Gastrocnemius medialis (tissue), 4 donors: Measurements from ENCODE around the gene SPEG. TPM values are rescaled to one million over a fixed set of nuclear protein-coding genes. Genes with fewer than 3 reads are reported as not detected.

ENCODE experiments used
- ATAC-seq, 2 donors: fragments of 150-250 bp; one replicate each; pipeline ENCODE4 v1.9.1; 2016
- DNase-seq, 2 donors: peaks; one replicate each; pipeline ENCODE4 v3.0.0-alpha.2; 2019
- H3K27ac ChIP-seq, 4 donors: fragments of 200-600 bp; sonication (generic); 1 replicate in 1 of 4; 2 replicates in 3 of 4; pipeline ENCODE4 v1.5.1; 2016 to 2018; ENCODE audit warnings: mild to moderate bottlenecking in 2 of 4, moderate library complexity in 1 of 4
- H3K27me3 ChIP-seq, 3 donors: fragments of 200-600 bp; sonication (generic) in 2 of 3; 1 replicate in 1 of 3; 2 replicates in 2 of 3; pipeline versions ENCODE4 v1.5.1 to v1.6.0; 2016 to 2019; ENCODE audit warnings: mild to moderate bottlenecking in 1 of 3, moderate library complexity in 1 of 3
- H3K36me3 ChIP-seq, 2 donors: fragments of 200-600 bp; sonication (generic) in 1 of 2; one replicate each; pipeline ENCODE4 v1.5.1; 2017 to 2018
- H3K4me1 ChIP-seq, 2 donors: fragments of 200-600 bp; sonication (generic) in 1 of 2; one replicate each; pipeline ENCODE4 v1.5.1; 2016 to 2017; ENCODE audit warnings: mild to moderate bottlenecking in 2 of 2
- H3K4me3 ChIP-seq, 4 donors: fragments of 200-600 bp; sonication (generic) in 3 of 4; 1 replicate in 1 of 4; 2 replicates in 3 of 4; pipeline ENCODE4 v1.5.1; 2016 to 2019; ENCODE audit warnings: mild to moderate bottlenecking in 2 of 4
- H3K9me3 ChIP-seq, 3 donors: fragments of 200-600 bp; sonication (generic) in 2 of 3; 1 replicate in 1 of 3; 2 replicates in 2 of 3; pipeline ENCODE4 v1.5.1; 2016 to 2019
- POLR2A ChIP-seq, 2 donors: fragments of 450-650 bp; IDR thresholded peaks; one replicate each; pipeline ENCODE4 v1.6.1; 2017; ENCODE audit warnings: antibody characterized with exemption in 2 of 2, mild to moderate bottlenecking in 2 of 2, moderate library complexity in 2 of 2
- in situ Hi-C, 4 donors: fragments of 200-750 bp; cut with MboI; loops; one replicate each; pipeline versions ENCODE4 v1.15.0 to v1.8.0; 2017; ENCODE audit warnings: low sequenced_read_pairs in 4 of 4
- intact Hi-C: fragments of 100-400 bp; cut with DNase I; formaldehyde crosslinking; loops from one replicate; pipeline ENCODE4 v1.15.1; 2023; ENCODE audit warnings: low total_unique reads
- total RNA-seq, 4 donors: library from RNA; depleted of rRNA; stranded (reverse); fragments of >200 nt; gene quantifications; one replicate each; pipeline versions ENCODE4 v1.1.0 to v1.2.3, GENCODE V29; 2016
- TF ChIP-seq, protein P1 (sequence below), 5 experiments: fragments of 450-650 bp in 3 of 5; fragments of 200-600 bp in 2 of 5; sonication (generic) in 2 of 5; IDR thresholded peaks in 4 of 5; conservative IDR thresholded peaks in 1 of 5; 1 replicate in 4 of 5; 2 replicates in 1 of 5; pipeline ENCODE4 v1.5.1; 2016 to 2019; ENCODE audit warnings: antibody characterized with exemption in 5 of 5, mild to moderate bottlenecking in 3 of 5, moderate library complexity in 3 of 5

The SPEG gene
- total RNA-seq, 4 donors from 2014 or later = 104 to 387 (median 222) TPM

GRCh38 chr2:219499555-219499954, 64.9 kb downstream of the SPEG start:
- no peaks in the 10 kb centered on the region for H3K9me3 ChIP-seq
- H3K36me3 ChIP-seq = peaks cover 0 to 30% of the 10 kb centered on the region in 2 donors
- H3K27me3 ChIP-seq = no peaks in the 10 kb centered on the region
- H3K4me1 ChIP-seq = peaks cover 39 to 46% of the 10 kb centered on the region in 2 donors
- H3K4me3 ChIP-seq = peak overlapping the region in 3 of 4 donors; percentile 66 to 87 (median 70)
- no peak for TF ChIP-seq POLR2A (IDR thresholded peaks at IDR 0.05)
- TF ChIP-seq, protein P1, sequence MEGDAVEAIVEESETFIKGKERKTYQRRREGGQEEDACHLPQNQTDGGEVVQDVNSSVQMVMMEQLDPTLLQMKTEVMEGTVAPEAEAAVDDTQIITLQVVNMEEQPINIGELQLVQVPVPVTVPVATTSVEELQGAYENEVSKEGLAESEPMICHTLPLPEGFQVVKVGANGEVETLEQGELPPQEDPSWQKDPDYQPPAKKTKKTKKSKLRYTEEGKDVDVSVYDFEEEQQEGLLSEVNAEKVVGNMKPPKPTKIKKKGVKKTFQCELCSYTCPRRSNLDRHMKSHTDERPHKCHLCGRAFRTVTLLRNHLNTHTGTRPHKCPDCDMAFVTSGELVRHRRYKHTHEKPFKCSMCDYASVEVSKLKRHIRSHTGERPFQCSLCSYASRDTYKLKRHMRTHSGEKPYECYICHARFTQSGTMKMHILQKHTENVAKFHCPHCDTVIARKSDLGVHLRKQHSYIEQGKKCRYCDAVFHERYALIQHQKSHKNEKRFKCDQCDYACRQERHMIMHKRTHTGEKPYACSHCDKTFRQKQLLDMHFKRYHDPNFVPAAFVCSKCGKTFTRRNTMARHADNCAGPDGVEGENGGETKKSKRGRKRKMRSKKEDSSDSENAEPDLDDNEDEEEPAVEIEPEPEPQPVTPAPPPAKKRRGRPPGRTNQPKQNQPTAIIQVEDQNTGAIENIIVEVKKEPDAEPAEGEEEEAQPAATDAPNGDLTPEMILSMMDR (IDR thresholded peaks at IDR 0.05 in 4 of 5, conservative IDR thresholded peaks at IDR 0.05 in 1 of 5) = no peak
- DNase-seq (no peak), ATAC-seq (no peak)
- in situ Hi-C loops = no loop called here
- intact Hi-C loops = loop anchor here (2.0 to 10.0 kb wide), 4 partner anchors 98 to 335 kb away; partner anchors contain the start of genes ANKZF1, ATG9A, NHEJ1 and STK11IP
- peak overlapping the region; percentile 91 to 100 (median 96) for H3K27ac ChIP-seq

DNA sequence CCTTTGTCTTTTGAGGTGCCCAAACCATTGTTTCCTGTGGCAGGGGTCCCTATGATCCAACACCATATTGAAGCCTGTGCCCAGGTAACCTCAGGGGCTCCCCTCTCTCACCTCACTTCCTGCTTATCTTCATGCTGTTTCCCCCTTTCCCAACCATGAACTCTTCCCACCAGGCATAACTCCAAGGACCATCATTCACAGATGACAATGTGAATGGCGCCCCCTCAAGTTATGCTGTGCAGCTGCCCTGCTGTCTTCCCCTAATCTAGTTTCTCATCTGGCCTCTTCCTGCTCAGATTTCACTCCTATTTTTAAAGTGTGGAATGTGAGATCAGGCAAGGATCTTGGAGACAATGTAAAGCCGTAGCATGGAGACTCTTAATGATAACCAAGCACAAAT, 65.5 kb downstream of the SPEG start:
- TF ChIP-seq POLR2A (IDR thresholded peaks at IDR 0.05) = no peak
- TF ChIP-seq, protein P1 (IDR thresholded peaks at IDR 0.05 in 4 of 5, conservative IDR thresholded peaks at IDR 0.05 in 1 of 5) = no peak
- no peaks in the 10 kb centered on the region for H3K9me3 ChIP-seq
- no peak for ATAC-seq
- in situ Hi-C loops (no loop called here), intact Hi-C loops (no loop called here)
- no peak for DNase-seq
- H3K4me3 ChIP-seq = no peak overlapping the region
- no peak overlapping the region for H3K27ac ChIP-seq
- peaks cover 36 to 43% of the 10 kb centered on the region in 2 donors for H3K4me1 ChIP-seq
- H3K27me3 ChIP-seq = no peaks in the 10 kb centered on the region
- H3K36me3 ChIP-seq = peaks cover 0 to 35% of the 10 kb centered on the region in 2 donors

DNA sequence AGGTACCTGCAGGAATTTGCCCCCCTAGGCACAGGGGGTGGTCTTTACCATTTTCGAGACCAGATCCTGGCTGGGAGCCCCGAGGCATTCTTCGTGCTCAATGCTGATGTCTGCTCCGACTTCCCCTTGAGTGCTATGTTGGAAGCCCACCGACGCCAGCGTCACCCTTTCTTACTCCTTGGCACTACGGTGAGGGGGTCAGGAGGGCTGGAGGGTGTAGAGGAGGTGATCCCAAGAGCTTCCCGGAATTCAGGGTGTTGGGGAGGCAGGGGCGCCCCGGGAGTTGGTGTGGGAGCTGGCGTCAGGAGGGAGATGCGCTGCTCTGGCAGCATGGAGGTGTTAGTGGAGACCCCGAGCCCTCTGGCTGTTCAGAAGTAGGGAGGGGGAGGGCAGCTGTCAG, 67.2 kb downstream of the SPEG start:
- Histone ChIP-seq H3K9me3 (no peaks in the 10 kb centered on the region), H3K27ac (no peak overlapping the region), H3K4me1 (peaks cover 24 to 27% of the 10 kb centered on the region in 2 donors), H3K36me3 (peaks cover 0 to 46% of the 10 kb centered on the region in 2 donors), H3K27me3 (no peaks in the 10 kb centered on the region), H3K4me3 (no peak overlapping the region)
- in situ Hi-C loops (no loop called here), intact Hi-C loops (no loop called here)
- no peak for TF ChIP-seq POLR2A (IDR thresholded peaks at IDR 0.05)
- TF ChIP-seq, protein P1 (IDR thresholded peaks at IDR 0.05 in 4 of 5, conservative IDR thresholded peaks at IDR 0.05 in 1 of 5) = no peak
- no peak for ATAC-seq
- DNase-seq = no peak

- DNase-seq = no peak
- H3K36me3 ChIP-seq = peaks cover 0 to 46% of the 10 kb centered on the region in 2 donors
- TF ChIP-seq, protein P1 (IDR thresholded peaks at IDR 0.05 in 4 of 5, conservative IDR thresholded peaks at IDR 0.05 in 1 of 5) = no peak
- no peak for TF ChIP-seq POLR2A (IDR thresholded peaks at IDR 0.05)
- peaks cover 16 to 20% of the 10 kb centered on the region in 2 donors for H3K4me1 ChIP-seq
- no peak for ATAC-seq
- no peak overlapping the region for H3K27ac ChIP-seq
- no peaks in the 10 kb centered on the region for H3K9me3 ChIP-seq
- in situ Hi-C loops = no loop called here
- H3K27me3 ChIP-seq = no peaks in the 10 kb centered on the region
- intact Hi-C loops = no loop called here
- H3K4me3 ChIP-seq = no peak overlapping the region
These were observed 68.0 kb downstream of the SPEG start for GRCh38 chr2:219502618-219503017.

DNA sequence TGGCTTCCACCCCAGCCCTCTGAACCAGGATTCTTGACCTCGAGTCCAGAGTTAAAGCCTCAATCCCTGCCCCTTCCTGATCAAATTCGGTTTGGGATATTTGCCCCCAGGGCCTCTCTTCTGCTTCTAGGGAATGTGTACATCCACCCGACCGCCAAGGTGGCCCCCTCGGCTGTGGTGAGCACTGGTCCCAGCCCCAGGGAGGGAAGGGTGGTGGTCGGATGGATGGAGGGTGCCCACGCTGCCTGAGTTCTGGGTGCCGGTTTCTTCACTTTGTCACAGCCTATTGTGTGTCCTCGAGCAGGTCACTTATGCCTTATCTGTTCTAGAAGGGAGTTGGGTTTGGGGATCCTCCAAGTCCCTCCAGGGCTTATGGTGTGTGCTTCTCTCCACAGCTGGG, 70.9 kb downstream of the SPEG start:
- peaks cover 0 to 46% of the 10 kb centered on the region in 2 donors for H3K36me3 ChIP-seq
- peaks cover 0 to 7% (median 5%) of the 10 kb centered on the region in 3 donors for H3K27me3 ChIP-seq
- DNase-seq = no peak
- H3K27ac ChIP-seq = no peak overlapping the region
- no peak for TF ChIP-seq POLR2A (IDR thresholded peaks at IDR 0.05)
- TF ChIP-seq, protein P1 (IDR thresholded peaks at IDR 0.05 in 4 of 5, conservative IDR thresholded peaks at IDR 0.05 in 1 of 5) = no peak
- H3K4me1 ChIP-seq = peaks cover 7 to 12% of the 10 kb centered on the region in 2 donors
- ATAC-seq = no peak
- in situ Hi-C loops = no loop called here
- no peaks in the 10 kb centered on the region for H3K9me3 ChIP-seq
- intact Hi-C loops = no loop called here
- H3K4me3 ChIP-seq = no peak overlapping the region
